Measurements from ENCODE around the gene ARSB.

GRCh38 chr5:79011869-79012268 is 26.8 kb upstream of the ARSB start:
- TF ChIP-seq HES2 (IDR thresholded peaks at IDR 0.05) (no peak), CTCF (IDR thresholded peaks at IDR 0.05) (no peak), FOSL2 (IDR thresholded peaks at IDR 0.05) (no peak), FOSL2 (CRISPR knock-in tag; IDR thresholded peaks at IDR 0.05) (no peak), FOSB (CRISPR knock-in tag; IDR thresholded peaks at IDR 0.05) (no peak), JUNB (IDR thresholded peaks at IDR 0.05) (no peak), ATOH8 (CRISPR knock-in tag; IDR thresholded peaks at IDR 0.05; ENCODE audit: low read depth) (no peak), ZNF302 (CRISPR knock-in tag; IDR thresholded peaks at IDR 0.05) (no peak)

All from A549 (cell line).